HG03175 (cell line): ENCODE measurements around the gene TNNI3.
"Not testable (repeated sequence)": the region's sequence is repeated elsewhere in the genome, so short reads cannot be mapped to it uniquely, and the experiment has no call there.

Source experiments
- ATAC-seq: cut with Tn5 transposase; IDR thresholded peaks from one replicate; pipeline ENCODE4 v1.9.1; 2021; ENCODE audit warnings: mild to moderate bottlenecking, moderate library complexity; ENCODE audit not compliant: unreplicated experiment

The TNNI3 gene

DNA sequence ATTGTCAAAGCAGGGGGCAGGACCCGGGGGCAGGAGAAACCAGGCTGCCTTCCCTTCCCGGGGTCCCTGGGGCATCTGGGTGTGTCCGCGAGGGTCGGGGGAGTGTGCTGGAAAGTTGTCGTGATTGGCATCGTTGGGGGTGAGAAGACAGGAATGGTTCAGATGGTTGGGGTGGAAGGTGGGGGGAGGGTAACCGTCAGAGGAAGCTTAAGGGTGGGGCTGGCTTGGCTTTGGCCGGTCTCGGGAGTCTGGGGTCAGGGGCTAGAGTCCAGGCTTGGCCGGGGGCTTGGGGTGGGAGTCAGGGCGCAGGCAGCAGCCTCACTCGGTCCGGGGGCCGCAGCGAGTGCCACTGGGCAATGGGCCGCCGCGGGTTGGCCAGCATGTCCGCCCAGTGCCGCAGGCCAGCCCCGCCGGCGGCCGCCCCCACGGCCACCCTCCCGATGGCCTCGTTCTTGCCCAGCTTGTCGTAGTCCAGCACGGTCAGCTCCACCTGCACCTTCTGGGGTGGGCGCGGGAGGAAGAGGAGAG is 15.7 kb upstream of the TNNI3 start:
- ATAC-seq = no peak

DNA sequence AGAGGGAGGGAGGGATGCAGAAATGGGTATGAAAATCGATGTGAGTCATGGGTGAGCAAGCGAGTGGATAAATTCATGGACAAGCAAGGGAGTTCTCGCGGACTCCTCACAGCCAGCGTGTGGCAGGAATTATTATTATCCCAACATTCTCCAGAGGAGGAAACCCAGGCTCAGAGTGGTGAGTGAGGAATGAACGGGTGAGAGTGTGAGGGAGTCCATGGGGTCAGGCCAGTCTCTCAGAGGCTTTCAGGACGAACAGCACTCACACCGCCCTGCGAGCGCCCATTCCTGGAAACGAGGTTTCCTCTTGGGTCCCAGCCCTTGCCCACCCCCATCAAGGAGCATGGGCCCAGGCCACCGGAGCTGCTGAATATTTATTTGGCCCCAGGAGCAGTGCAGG is 15.2 kb upstream of the TNNI3 start:
- no peak for ATAC-seq

DNA sequence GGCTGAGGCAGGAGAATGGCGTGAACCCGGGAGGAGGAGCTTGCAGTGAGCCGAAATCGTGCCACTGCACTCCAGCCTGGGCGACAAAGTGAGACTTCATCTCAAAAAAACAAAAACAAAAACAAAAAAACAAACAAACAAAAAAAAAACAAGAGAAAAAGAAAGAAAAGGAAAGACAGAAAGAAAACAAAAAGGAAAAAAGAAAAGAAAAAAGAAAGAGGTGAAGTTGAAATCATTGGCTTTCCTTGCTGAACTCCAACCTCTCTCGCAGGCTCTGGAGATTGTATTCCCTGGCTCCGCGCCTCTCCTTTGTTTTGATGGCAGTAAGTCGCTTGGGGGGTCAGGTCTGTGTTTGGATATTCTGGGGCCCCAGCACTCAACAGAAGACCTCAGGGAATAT is 14.8 kb upstream of the TNNI3 start:
- ATAC-seq = not testable (repeated sequence)

DNA sequence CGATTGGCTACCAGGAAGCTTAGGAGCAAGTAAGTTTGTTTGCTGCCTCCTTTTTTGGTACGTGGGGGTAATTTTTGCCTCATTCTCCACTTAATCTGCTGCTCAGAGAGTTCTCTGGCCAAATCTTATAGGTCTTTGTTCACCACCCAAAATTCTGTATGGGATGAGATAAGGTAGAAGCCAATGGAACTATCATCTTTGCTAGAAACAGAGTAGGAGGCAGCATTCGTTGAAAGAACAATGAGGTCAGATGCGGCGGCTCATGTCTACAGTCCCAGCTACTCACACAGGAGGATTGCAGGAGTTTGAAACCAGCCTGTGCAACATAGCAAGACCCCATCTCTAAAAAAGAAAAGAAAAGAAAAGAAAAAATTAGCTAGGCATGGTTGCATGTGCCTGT is 13.9 kb upstream of the TNNI3 start:
- ATAC-seq = no peak

DNA sequence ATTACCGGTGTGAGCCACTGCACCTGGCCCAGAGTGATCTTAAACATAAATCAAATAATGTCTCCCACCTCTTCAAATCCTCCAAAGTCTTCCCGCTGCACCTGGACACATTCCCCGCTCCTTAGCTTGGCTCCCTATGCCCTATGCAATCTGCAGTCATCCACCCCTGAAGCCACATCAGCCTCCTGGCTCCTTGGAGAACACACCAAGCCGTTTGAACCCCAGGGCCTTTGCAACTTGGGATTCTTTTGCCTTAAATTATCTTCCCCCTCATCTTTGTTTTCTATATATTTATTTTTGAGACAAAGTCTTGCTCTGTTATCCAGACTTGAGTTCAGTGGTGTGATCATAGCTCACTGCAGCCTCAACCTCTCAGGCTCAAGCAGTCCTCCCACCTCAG is 11.6 kb upstream of the TNNI3 start:
- no peak for ATAC-seq

DNA sequence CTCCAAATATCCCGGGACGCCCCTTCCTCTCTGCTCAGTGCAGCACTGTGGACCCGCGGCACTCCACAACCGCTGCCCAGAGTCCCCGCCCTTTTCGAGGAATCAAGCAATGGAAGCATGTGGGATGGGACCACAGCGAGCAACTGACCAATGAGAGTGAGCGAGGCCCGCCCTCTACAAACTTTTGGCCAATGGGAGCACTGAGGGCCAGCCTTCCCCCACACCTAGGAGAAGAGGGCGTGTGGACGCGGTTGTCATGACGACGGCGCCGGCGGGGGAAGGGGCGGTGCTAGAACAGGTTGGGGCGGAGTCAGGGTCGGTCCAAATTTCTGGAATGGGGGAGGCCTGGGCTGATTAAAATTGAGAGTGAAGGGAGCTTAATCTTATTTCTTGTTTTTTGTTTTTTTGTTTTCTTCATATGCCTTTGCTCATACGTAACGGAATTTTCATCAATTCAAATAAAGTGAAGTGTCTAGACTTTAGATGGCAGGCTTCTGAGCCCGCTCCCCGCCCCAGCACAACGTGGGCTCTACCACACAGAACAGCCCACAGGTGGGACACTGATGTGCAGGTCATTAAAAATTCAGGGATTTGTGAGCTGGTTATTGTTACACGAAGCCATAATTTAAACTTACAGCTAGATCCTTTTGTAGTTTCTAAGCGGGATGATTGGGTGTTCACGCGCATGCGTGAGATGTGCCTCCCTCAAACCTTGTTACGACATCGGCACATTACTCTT is 9.2 kb upstream of the TNNI3 start, which contains the start of gene DNAAF3:
Gene DNAAF3, minus strand, starts transcription at position 84 of the 739 bp plus-strand sequence. CDS start 200 bp downstream, outside the sequence.
- ATAC-seq = peak; percentile 85

DNA sequence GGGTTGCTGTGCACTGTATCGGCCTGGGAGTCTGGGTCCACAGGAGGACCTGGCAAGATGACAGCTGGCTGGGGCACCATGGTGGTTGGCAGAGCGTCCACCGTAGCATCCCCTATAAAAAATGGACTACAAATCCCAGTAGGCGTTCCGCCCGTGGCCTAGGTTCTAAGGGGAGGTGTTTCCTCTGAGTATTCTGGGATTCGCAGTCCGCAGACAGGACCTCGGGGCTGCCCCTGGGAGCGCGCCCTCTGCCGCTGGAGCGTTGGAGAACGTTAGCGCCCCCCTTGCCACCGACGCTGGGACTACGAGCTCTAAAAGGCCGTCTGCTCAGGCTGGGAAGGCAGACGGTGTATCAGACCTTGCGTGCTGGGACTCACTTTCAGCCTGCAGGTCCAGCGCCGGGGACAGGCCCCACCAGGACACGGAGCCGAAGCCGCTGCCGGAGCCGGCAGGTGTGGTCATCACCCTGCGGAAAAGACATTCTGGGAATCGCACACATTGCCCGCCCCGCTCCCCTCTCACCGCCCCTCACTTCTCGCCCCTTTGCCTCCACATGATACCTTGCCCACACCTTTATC is 8.5 kb upstream of the TNNI3 start:
- ATAC-seq = no peak

DNA sequence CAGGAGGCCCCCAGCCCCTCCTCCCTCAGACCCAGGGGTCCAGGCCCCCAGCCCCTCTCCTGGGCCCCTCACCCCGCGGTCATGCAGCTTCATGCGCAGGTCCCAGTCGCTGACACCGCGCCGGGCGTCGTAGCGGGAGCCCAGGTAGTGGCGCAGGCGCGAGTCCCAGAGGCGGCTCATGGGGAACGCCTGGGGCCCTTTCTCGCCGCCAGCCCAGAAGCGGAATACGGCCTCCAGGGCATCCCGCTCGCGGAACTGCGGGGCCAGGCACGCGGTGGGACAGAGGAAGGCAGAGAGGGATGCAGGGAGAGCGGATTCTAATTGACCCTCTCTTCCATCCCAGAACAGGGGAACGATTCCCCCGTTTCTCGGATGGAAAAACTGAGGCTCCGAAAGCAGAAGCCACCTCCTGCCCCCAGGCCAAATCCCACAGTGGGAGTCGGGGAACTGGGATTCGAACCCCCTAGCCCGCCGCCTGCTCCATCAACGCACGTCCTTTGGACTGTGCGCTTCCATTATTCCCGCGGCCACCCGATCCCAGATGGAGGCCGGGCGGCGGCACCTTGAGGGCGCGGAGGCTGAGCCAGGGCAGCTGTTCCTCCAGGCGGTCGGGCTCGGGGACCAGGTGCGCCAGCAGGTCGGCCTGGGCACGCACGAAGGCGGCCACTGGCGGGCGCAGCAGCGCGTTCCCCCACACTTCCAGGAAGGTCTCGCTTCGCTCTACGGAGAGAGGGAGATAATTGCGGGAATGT is 4.2 kb upstream of the TNNI3 start:
- no peak for ATAC-seq

DNA sequence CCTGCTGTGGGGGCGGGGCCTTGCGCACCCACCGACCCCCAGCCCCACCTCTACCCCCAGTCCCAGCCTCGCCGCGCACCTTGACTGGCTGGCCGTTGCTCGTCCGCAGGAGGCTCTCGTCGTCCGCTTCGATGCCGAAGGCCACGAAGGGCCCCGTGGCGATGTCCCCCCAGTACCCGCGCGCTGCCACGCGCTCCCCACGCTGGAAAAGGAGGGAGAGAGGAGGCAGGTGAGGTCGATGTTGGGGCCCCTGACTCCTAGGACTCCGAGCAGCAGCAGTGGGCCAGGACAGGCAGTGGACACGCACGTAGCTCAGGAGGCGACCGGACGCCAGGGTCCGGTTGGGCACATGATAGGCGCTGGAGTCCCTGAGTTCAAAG is 3.4 kb upstream of the TNNI3 start:
- ATAC-seq = no peak

DNA sequence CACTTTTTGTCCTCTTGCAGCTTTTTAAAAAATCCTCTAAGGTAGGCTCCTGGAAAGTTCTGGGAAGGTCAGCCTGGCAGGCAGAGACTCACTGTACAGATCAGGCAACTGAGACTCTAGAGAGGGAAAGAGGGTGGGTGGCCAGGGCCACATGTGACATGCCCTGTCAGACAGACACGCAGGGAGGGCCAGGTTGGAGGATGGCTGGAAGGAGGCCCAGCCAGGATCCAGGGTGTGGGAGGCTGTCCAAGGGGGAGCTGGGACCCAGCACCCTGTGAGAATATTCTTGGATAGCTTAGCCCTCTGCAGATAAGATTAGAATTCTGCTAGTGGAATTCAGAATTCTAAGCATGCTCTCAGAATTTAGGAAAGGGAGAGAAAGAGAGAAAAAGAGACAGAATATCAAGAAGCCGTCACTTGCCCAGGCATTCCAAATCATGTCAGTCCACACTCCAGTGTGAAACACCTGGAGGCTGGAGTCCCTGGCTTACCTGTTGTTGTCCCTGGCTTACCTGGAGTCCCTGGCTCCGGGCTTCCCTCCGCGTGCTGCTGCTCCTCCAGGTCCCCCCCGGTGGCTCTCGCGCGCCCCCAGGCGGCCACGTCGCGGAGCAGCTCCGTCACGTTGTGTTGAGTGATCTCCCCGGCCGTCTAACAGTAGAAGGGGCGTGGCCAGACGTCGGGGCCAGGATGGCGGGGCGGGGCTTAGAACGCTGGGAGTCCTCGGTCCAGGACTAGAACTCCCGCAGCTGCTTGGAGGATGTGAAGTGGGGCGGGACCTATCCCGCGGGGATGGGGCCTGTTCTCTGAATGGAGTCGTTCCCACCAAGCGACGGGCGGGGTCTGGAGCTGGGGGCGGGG is 2.8 kb upstream of the TNNI3 start:
- peak; percentile 56 for ATAC-seq

DNA sequence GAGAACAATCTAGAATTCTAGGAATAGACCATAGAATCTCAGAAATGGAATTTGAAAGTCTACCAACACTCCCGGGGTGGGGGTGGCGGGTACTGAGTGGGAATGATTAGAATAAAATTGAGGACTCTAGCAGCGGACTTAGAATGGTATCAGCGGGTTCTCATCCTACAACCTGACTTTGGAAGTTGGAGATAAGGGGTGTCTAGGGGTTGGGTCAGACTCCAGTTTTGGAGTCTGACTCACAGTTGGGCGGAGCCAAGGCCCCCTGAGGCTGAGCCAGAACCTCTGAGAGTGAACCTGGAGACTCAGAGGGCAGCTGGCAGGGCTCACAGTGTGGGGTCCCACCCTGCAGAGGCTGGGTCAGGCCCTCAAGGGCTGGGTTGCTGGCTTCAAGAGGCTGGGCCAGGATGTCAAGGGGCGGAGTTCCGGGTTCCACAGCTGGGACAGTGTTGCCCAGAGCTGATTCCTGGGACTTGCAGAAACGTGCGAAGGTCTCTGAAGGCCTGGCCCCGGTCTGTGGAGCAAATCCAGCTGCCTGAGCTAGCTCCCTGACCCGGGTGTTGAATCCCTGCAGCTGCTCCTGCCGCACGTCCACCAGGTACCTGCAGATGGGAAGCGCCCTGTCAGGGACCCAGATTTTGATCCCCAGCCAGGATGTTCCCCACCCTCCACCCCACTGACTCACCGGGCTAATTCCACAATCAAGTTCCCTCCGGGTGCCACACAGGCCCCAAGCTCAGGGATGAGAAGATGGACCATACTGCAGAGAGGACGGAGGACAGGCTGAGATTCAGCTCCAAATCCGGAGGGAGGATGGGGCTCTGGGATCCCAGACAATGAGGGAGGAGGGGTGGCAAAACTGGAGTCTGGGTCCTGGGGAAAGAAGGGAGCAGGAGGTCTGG is 1.6 kb upstream of the TNNI3 start:
- no peak for ATAC-seq

DNA sequence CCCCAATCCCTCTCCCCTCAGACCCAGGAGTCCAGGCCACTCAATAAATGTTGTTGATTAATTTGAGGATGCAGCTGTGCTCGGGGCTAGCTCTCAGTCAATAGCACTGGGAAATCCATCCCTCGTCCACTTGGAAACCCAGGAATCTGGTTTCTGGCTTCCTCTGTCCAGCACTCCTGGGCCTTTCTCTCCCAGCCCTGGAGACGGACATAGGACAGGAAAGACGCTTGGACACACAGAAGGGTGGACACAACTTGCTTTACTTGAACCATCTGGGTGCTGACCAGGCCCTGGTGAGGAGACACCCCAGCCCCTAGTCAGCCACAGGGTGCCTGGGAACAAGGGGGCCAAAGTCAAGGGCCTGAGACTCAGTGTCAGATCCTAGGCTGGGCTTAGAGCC is 891 bp upstream of the TNNI3 start:
- ATAC-seq = no peak

DNA sequence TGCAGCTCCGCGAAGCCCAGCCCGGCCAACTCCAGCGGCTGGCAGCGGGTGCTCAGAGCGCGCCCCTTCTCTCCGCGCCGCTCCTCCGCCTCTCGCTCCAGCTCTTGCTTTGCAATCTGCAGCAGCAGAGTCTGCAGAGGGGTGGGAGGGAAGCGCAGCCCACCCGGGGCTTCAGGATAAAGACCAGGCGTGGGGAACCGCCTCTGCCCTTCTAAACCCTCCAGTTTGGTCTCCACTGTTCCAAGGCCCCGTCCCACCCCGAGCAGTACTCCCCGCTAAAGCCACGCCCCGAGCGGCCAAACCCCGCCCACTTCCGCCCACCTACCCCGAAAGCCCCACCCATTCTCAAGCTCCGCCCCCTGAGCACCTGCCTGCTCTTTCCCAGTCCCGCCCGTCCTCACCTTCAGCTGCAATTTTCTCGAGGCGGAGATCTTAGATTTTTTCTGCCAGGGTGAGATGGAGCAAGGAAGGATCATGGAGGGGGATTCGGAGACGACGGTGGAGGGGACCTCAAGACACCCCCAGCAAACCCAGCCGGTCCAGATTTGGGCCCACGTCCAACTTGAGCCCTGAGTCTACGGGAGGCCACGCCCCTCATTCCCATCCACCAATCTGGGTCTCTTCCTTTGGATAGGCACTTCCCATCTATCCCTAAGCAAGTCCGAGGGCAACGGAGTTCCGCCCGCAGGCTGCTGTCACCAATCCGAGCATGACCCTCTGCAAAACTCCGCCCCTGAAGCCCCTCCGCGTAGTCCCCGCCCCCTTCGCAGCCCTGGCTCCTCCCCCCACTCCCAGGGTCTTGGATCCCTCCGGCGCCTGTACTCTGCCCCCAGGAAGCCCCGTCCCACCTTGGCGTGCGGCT is 1.1 kb downstream of the TNNI3 start:
- no peak for ATAC-seq

DNA sequence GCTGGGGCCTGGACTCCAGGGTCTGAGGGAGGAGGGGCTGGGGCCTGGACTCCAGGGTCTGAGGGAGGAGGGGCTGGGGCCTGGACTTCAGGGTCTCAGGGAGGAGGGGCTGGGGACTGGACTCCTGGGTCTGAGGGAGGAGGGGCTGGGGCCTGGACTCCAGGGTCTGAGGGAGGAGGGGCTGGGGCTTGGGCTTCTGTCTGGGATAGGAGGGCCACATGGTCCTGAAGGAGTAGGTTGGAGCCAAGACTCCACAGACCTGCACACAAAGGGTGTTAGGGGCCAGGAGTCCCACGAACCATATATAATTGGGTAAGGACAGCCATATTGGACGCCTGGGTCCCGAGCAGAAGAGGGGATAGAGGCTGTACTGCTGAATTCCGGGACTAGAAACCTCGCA is 1.7 kb downstream of the TNNI3 start:
- not testable (repeated sequence) for ATAC-seq

DNA sequence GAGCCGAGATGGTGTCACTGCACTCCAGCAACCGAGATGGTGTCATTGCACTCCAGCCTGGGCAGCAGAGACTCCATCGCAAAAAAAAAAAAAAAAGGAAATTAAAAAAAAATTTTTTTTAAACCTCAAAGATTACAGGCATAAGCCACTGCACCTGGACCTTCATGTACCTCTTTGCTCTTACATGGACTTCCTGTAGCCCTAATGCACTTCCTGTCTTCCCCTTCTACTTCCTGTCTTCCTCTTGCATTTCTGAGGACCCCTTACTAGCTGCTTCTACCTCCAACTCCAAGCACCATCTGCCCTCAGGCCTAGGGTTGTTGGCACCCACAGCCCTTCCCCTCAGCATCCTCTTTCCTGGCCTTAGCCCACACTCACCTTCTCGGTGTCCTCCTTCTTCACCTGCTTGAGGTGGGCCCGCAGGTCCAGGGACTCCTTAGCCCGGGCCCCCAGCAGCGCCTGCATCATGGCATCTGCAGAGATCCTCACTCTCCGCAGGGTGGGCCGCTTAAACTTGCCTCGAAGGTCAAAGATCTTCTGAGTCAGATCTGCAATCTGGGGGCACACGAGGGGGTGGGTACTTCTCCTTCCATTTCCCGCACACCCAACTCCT is 3.8 kb downstream of the TNNI3 start:
- ATAC-seq = no peak

DNA sequence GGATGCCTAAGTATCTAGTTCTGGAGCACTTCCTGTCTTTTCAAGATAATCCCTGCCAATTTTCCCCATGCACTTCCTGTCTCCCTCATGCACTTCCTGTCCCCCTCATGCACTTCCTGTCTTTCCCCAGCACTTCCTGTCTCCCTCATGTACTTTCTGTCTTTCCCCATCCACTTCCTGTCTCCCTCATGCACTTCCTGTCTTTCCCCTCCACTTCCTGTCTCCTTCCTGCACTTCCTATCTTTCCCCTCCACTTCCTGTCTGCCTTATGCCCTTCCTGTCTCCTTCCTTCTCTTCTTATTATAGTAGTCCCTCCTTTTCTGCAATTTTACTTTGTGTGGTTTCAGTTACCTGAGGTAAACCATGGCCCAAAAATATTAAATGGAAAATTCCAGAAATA is 5.5 kb downstream of the TNNI3 start:
- no peak for ATAC-seq

DNA sequence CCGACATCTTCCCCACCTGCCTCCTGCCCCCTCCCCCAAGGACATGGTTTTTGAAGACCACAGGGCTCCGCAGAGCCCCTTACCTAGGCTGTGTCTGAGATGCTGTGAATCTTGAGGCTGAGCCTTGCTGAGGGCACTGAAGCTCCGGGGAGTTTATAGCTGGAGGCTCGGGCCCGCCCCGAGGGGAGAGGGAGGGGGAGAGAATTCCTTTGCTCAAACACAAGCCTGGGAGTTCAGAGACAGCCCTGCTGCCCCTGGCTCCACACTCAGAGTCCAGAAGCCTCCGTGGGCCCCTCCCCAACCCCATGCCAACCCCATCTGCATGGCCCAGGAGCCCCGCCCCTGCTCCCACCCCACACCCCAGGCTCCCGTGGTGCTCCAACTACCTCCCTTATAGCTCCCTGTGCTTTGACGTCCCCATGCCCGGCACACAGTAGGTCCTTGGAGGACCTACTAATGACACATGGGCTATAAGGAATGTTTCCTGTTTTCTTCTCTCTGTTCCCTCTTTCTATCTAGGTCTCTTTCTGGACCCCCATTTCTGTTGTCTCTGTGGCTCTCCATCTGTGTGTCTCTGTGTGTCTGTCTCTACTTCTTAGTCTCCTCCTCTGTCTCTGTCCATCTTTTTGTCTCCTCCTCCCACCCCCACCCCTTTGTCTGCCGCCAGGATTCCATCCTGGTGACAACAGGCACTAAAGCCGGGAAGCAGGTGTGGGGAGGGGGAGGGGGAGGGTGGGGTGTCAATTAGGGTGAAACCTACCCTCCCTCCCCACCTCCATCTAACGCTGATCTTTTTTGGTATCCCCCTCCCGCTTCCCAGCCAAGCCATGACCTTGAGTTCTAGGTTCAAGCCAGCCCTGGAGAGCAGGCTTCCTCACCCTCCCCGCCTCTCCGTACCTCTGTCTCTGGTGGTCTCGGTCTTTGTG is 8.2 kb downstream of the TNNI3 start, which contains the start of gene TNNT1:
Gene TNNT1, minus strand, starts transcription at position 129 of the 926 bp plus-strand sequence. CDS start 2,049 bp downstream, outside the sequence.
- ATAC-seq = no peak
